SK-N-MC (cell line): ENCODE results near the gene C4orf54.

Experiments
- DNase-seq: peaks from one replicate; pipeline ENCODE4 v3.0.0-alpha.2; 2011; ENCODE audit warnings: low read depth, low spot score
- H3K27ac ChIP-seq: fragments of 200-600 bp; sonication (generic); 2 replicates; pipeline ENCODE4 v1.5.1; 2016; ENCODE audit warnings: mixed run types
- H3K36me3 ChIP-seq: fragments of 200-600 bp; sonication (generic); 2 replicates; pipeline ENCODE4 v1.6.1; 2017; ENCODE audit warnings: antibody characterized with exemption, low read length, mixed read lengths; ENCODE audit not compliant: insufficient read depth
- H3K4me3 ChIP-seq: fragments of 200-600 bp; sonication (generic); 2 replicates; pipeline ENCODE4 v1.5.1; 2016
- H3K9ac ChIP-seq: fragments of 200-600 bp; sonication (generic); 2 replicates; pipeline ENCODE4 v1.8.0; 2017; ENCODE audit warnings: mixed run types, mixed read lengths; ENCODE audit not compliant: insufficient read length
- H3K9me3 ChIP-seq: fragments of 200-600 bp; sonication (generic); 2 replicates; pipeline ENCODE4 v1.6.1; 2017; ENCODE audit warnings: low read depth, mild to moderate bottlenecking, antibody characterized with exemption, low read length, moderate library complexity, mixed read lengths
- EZH2 ChIP-seq: fragments of 200-600 bp; sonication (generic); IDR thresholded peaks from one replicate; pipeline ENCODE4 v1.6.1; 2017; ENCODE audit warnings: antibody characterized with exemption
- FOXP2 ChIP-seq: optimal IDR thresholded peaks from 2 replicates; pipeline ENCODE3; 2011; ENCODE audit warnings: mild to moderate bottlenecking, moderate library complexity; ENCODE audit not compliant: insufficient read depth; ENCODE audit errors: extremely low read length, control extremely low read depth
- POLR2AphosphoS5 ChIP-seq: IDR thresholded peaks from 2 replicates; pipeline ENCODE4 v1.6.1; 2012; ENCODE audit warnings: mild to moderate bottlenecking, low read depth, low read length, borderline replicate concordance

The C4orf54 gene

GRCh38 chr4:99679976-99680375 is 22.3 kb upstream of the C4orf54 start:
- TF ChIP-seq POLR2AphosphoS5 (no peak), FOXP2 (no peak), EZH2 (no peak)
- H3K27ac ChIP-seq: no peak overlapping the region
- no peaks in the 10 kb centered on the region for H3K36me3 ChIP-seq
- H3K4me3 ChIP-seq: no peak overlapping the region
- H3K9me3 ChIP-seq: no peaks in the 10 kb centered on the region
- no peak overlapping the region for H3K9ac ChIP-seq
- no peak for DNase-seq

GRCh38 chr4:99679204-99679603 is 21.6 kb upstream of the C4orf54 start:
- H3K9me3 ChIP-seq: no peaks in the 10 kb centered on the region
- no peak overlapping the region for H3K27ac ChIP-seq
- no peak for DNase-seq
- no peak overlapping the region for H3K9ac ChIP-seq
- peak overlapping the region; percentile 54; the same call in 1 of the 2 replicates for H3K4me3 ChIP-seq
- no peak for TF ChIP-seq POLR2AphosphoS5
- TF ChIP-seq EZH2: no peak
- TF ChIP-seq FOXP2: no peak
- H3K36me3 ChIP-seq: no peaks in the 10 kb centered on the region

GRCh38 chr4:99677161-99677560 is 19.5 kb upstream of the C4orf54 start:
- Histone ChIP-seq H3K4me3 (no peak overlapping the region), H3K9ac (no peak overlapping the region), H3K9me3 (0 out of 2 replicates have a peak, but pooled peaks cover 3% of the 10 kb centered on the region), H3K36me3 (no peaks in the 10 kb centered on the region), H3K27ac (no peak overlapping the region)
- no peak for DNase-seq
- TF ChIP-seq FOXP2 (no peak), POLR2AphosphoS5 (no peak), EZH2 (no peak)

- DNase-seq: no peak
- H3K9me3 ChIP-seq: 0 out of 2 replicates have a peak, but pooled peaks cover 3% of the 10 kb centered on the region
- TF ChIP-seq FOXP2 (no peak), POLR2AphosphoS5 (no peak), EZH2 (no peak)
Measured at GRCh38 chr4:99670409-99671073, 12.9 kb upstream of the C4orf54 start.

GRCh38 chr4:99669084-99669483 is 11.5 kb upstream of the C4orf54 start:
- no peak overlapping the region for H3K9ac ChIP-seq
- H3K9me3 ChIP-seq: 0 out of 2 replicates have a peak, but pooled peaks cover 3% of the 10 kb centered on the region
- H3K36me3 ChIP-seq: no peaks in the 10 kb centered on the region
- H3K4me3 ChIP-seq: no peak overlapping the region
- no peak for DNase-seq
- no peak overlapping the region for H3K27ac ChIP-seq
- no peak for TF ChIP-seq FOXP2
- TF ChIP-seq POLR2AphosphoS5: no peak
- no peak for TF ChIP-seq EZH2

More at GRCh38 chr4:99670409-99671073, 12.9 kb upstream of the C4orf54 start:
- Histone ChIP-seq H3K36me3 (no peaks in the 10 kb centered on the region), H3K4me3 (no peak overlapping the region), H3K27ac (no peak overlapping the region), H3K9ac (no peak overlapping the region)

- no peak overlapping the region for H3K4me3 ChIP-seq
- DNase-seq: no peak
- no peak for TF ChIP-seq EZH2
- TF ChIP-seq FOXP2: no peak
- no peak for TF ChIP-seq POLR2AphosphoS5
- 0 out of 2 replicates have a peak, but pooled peaks cover 3% of the 10 kb centered on the region for H3K9me3 ChIP-seq
- no peak overlapping the region for H3K27ac ChIP-seq
- H3K9ac ChIP-seq: no peak overlapping the region
- no peaks in the 10 kb centered on the region for H3K36me3 ChIP-seq
Measured at GRCh38 chr4:99668472-99668871, 10.8 kb upstream of the C4orf54 start.

- H3K27ac ChIP-seq: no peak overlapping the region
- TF ChIP-seq EZH2 (no peak), POLR2AphosphoS5 (no peak), FOXP2 (no peak)
- DNase-seq: no peak
Measured at GRCh38 chr4:99665983-99666382, 8.4 kb upstream of the C4orf54 start.

GRCh38 chr4:99664716-99665115 is 7.1 kb upstream of the C4orf54 start:
- no peak overlapping the region for H3K9ac ChIP-seq
- no peaks in the 10 kb centered on the region for H3K9me3 ChIP-seq
- TF ChIP-seq FOXP2: no peak
- no peak for TF ChIP-seq POLR2AphosphoS5
- TF ChIP-seq EZH2: no peak
- DNase-seq: no peak
- no peak overlapping the region for H3K4me3 ChIP-seq
- no peaks in the 10 kb centered on the region for H3K36me3 ChIP-seq
- H3K27ac ChIP-seq: no peak overlapping the region

More at GRCh38 chr4:99665983-99666382, 8.4 kb upstream of the C4orf54 start:
- no peak overlapping the region for H3K4me3 ChIP-seq
- no peaks in the 10 kb centered on the region for H3K36me3 ChIP-seq
- H3K9me3 ChIP-seq: no peaks in the 10 kb centered on the region
- no peak overlapping the region for H3K9ac ChIP-seq
